Colonic mucosa (tissue), 4 donors: ENCODE results near the gene TMEM150B. TPM values are rescaled to one million over a fixed set of nuclear protein-coding genes. Genes with fewer than 3 reads are reported as not detected.

ENCODE experiments used
- DNase-seq: peaks from one replicate; pipeline ENCODE4 v3.0.0-alpha.2; 2020
- H3K27ac ChIP-seq: fragments of 200-600 bp; one replicate; pipeline ENCODE4 v1.8.0; 2021
- H3K27me3 ChIP-seq: fragments of 200-600 bp; one replicate; pipeline ENCODE4 v1.8.0; 2021
- H3K36me3 ChIP-seq: fragments of 200-600 bp; one replicate; pipeline ENCODE4 v1.8.0; 2021
- H3K4me1 ChIP-seq: fragments of 200-600 bp; one replicate; pipeline ENCODE4 v1.8.0; 2021; ENCODE audit warnings: mild to moderate bottlenecking
- H3K4me3 ChIP-seq: fragments of 200-600 bp; one replicate; pipeline ENCODE4 v1.8.0; 2021
- H3K9ac ChIP-seq, 2 donors: one replicate each; pipeline ENCODE4 v1.7.0; 2013; ENCODE audit warnings: control low read depth in 2 of 2, low read depth in 2 of 2, low read length in 2 of 2
- H3K9me3 ChIP-seq: fragments of 200-600 bp; one replicate; pipeline ENCODE4 v1.8.0; 2021
- intact Hi-C: fragments of 100-400 bp; cut with DNase I; formaldehyde crosslinking; loops from one replicate; pipeline ENCODE4 v1.14.1; 2022
- total RNA-seq, 2 donors: library from RNA; stranded (reverse); fragmentation: NEBNext Ultra II Directional in 1 of 2; extraction: Animal tissue kit (Norgen Biotek cat#: 25700) in 1 of 2; gene quantifications; one replicate each; pipeline ENCODE4 v1.2.1, GENCODE V29; 2021
- TF ChIP-seq, protein P1 (sequence below): fragments of 200-600 bp; IDR thresholded peaks from one replicate; pipeline ENCODE4 v1.8.0; 2022; ENCODE audit warnings: antibody characterized with exemption, mild to moderate bottlenecking
- donor health status: healthy.
- donor health status: DM: no; HTN: no; CAD: no.
- donor health status: DM: no; HTN: no; CAD: no.

The TMEM150B gene
- total RNA-seq, 2 donors from 2014 or later, result 9.7 to 47.2 TPM

DNA sequence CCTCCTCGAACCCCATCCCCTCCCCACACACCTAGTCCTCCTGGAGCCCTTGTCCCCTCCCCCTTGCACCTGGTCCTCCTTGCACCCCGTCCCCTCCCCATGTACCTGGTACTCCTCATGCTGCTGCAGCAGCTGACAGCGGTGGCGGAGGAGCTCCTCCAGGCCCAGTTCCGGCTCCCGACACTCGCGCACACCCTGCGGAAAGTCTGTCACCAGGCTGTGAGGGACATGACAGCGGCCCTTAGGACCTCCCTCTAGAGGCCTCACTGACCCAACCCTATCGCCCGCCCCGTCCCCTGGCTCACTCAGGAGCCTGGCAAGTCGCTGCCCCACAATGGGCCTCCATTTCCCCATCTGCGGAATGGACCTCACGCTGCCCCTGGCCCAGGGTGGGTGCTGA lies 60.0 kb downstream of the TMEM150B start:
- no peak overlapping the region for H3K9ac ChIP-seq
- H3K4me1 ChIP-seq, result peaks cover under 1% of the 10 kb centered on the region
- H3K36me3 ChIP-seq, result no peaks in the 10 kb centered on the region
- intact Hi-C loops, result no loop called here
- H3K9me3 ChIP-seq, result no peaks in the 10 kb centered on the region
- H3K27ac ChIP-seq, result no peak overlapping the region
- TF ChIP-seq, protein P1, sequence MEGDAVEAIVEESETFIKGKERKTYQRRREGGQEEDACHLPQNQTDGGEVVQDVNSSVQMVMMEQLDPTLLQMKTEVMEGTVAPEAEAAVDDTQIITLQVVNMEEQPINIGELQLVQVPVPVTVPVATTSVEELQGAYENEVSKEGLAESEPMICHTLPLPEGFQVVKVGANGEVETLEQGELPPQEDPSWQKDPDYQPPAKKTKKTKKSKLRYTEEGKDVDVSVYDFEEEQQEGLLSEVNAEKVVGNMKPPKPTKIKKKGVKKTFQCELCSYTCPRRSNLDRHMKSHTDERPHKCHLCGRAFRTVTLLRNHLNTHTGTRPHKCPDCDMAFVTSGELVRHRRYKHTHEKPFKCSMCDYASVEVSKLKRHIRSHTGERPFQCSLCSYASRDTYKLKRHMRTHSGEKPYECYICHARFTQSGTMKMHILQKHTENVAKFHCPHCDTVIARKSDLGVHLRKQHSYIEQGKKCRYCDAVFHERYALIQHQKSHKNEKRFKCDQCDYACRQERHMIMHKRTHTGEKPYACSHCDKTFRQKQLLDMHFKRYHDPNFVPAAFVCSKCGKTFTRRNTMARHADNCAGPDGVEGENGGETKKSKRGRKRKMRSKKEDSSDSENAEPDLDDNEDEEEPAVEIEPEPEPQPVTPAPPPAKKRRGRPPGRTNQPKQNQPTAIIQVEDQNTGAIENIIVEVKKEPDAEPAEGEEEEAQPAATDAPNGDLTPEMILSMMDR, result no peak
- H3K4me3 ChIP-seq, result no peak overlapping the region
- no peaks in the 10 kb centered on the region for H3K27me3 ChIP-seq
- DNase-seq, result no peak

DNA sequence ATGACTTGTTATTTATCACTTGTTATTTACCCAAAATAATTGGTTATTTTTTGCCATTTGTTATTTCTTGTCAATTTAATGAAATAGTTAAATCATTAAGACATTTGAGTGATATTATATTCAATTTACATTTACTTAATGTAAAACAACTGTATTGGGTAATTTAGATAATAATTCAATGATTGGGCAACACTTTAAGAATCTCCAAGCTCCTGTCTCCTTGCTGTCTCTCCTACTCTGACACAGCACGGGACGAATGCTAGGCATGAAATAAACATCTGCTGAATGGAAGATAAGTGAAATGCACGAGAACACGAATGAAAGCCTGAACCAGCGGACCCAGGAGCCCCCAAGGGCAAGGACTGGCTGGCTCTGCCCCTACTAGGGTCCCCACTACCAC lies 60.6 kb downstream of the TMEM150B start:
- intact Hi-C loops, result no loop called here
- H3K27ac ChIP-seq, result no peak overlapping the region
- H3K36me3 ChIP-seq, result no peaks in the 10 kb centered on the region
- H3K27me3 ChIP-seq, result no peaks in the 10 kb centered on the region
- peaks cover 7% of the 10 kb centered on the region for H3K4me1 ChIP-seq
- H3K9me3 ChIP-seq, result no peaks in the 10 kb centered on the region
- TF ChIP-seq, protein P1, result no peak
- H3K4me3 ChIP-seq, result no peak overlapping the region
- no peak for DNase-seq
- no peak overlapping the region for H3K9ac ChIP-seq

Other genes starting within 250 kb of the TMEM150B start
- gene EPS8L1, start 249.5 kb downstream of the TMEM150B start, total RNA-seq, result 10 to 100 TPM; 27.5 to 83.9 TPM
- 100 to 1,000 TPM in 1 of 2 donors, 10 to 100 TPM in 1; 82.6 to 112 TPM for gene PPP1R12C, start 207.7 kb downstream of the TMEM150B start, total RNA-seq
- 1 to 10 TPM in 1 of 2 donors, under 1 TPM in 1; 0.69 to 2.1 TPM for gene TNNT1, start 176.1 kb downstream of the TMEM150B start, total RNA-seq
- gene TNNI3, start 167.6 kb downstream of the TMEM150B start, total RNA-seq, result 1 to 10 TPM in 1 of 2 donors, under 1 TPM in 1; 0.64 to 1.2 TPM
- gene DNAAF3, start 158.7 kb downstream of the TMEM150B start, total RNA-seq, result 1 to 10 TPM; 1.6 to 2.4 TPM
- gene SYT5, start 145.1 kb downstream of the TMEM150B start, total RNA-seq, result 1 to 10 TPM in 1 of 2 donors, under 1 TPM in 1; 0.67 to 3.2 TPM
- 100 to 1,000 TPM in 1 of 2 donors, 10 to 100 TPM in 1; 76.3 to 131 TPM for gene PTPRH, start 115.8 kb downstream of the TMEM150B start, total RNA-seq
- 1 to 10 TPM; 2.1 to 5.3 TPM for gene TMEM86B, start 96.6 kb downstream of the TMEM150B start, total RNA-seq
- gene PPP6R1, start 66.3 kb downstream of the TMEM150B start, total RNA-seq, result 10 to 100 TPM; 65.1 to 97.2 TPM
- 10 to 100 TPM; 29.0 to 82.3 TPM for gene HSPBP1, start 45.2 kb downstream of the TMEM150B start, total RNA-seq
- 1 to 10 TPM in 1 of 2 donors, under 1 TPM in 1; 0.59 to 2.3 TPM for gene BRSK1, start 41.3 kb downstream of the TMEM150B start, total RNA-seq
- 10 to 100 TPM; 14.9 to 24.9 TPM for gene KMT5C, start 14.5 kb upstream of the TMEM150B start, total RNA-seq
- gene COX6B2, start 29.4 kb upstream of the TMEM150B start, total RNA-seq, result 10 to 100 TPM; 12.9 to 15.2 TPM
- gene GARIN5B, start 37.9 kb upstream of the TMEM150B start, total RNA-seq, result not detected
- under 1 TPM in 1 of 2 donors, not detected in 1; 0.64 TPM for gene IL11, start 45.1 kb upstream of the TMEM150B start, total RNA-seq
- not detected for gene TMEM190, start 51.5 kb upstream of the TMEM150B start, total RNA-seq
- 10 to 100 TPM; 78.1 to 85.9 TPM for gene TMEM238, start 59.0 kb upstream of the TMEM150B start, total RNA-seq
- gene RPL28, start 60.6 kb upstream of the TMEM150B start, total RNA-seq, result 1,000 to 10,000 TPM; 1,447 to 1,819 TPM
- 100 to 1,000 TPM in 1 of 2 donors, 10 to 100 TPM in 1; 43.8 to 147 TPM for gene UBE2S, start 82.4 kb upstream of the TMEM150B start, total RNA-seq
- not detected for gene SHISA7, start 118.0 kb upstream of the TMEM150B start, total RNA-seq
- gene ISOC2, start 136.3 kb upstream of the TMEM150B start, total RNA-seq, result 100 to 1,000 TPM in 1 of 2 donors, 10 to 100 TPM in 1; 89.8 to 132 TPM
- gene C19orf85, start 139.4 kb upstream of the TMEM150B start, total RNA-seq, result not detected
- gene ZNF628, start 151.3 kb upstream of the TMEM150B start, total RNA-seq, result 1 to 10 TPM; 8.6 to 8.9 TPM
- 1 to 10 TPM; 4.9 to 7.7 TPM for gene NAT14, start 159.8 kb upstream of the TMEM150B start, total RNA-seq
- 1 to 10 TPM; 2.2 to 7.4 TPM for gene SSC5D, start 163.1 kb upstream of the TMEM150B start, total RNA-seq
- not detected for gene SBK2, start 211.8 kb upstream of the TMEM150B start, total RNA-seq
- gene SBK3, start 220.2 kb upstream of the TMEM150B start, total RNA-seq, result not detected